HCT116 (cell line): ENCODE data around the gene GJB4. TPM values are rescaled to one million over a fixed set of nuclear protein-coding genes. Genes with fewer than 3 reads are reported as not detected.

Experiments used
- ATAC-seq: fragments of 200-7000 bp; cut with Tn5 transposase; 2 replicates; pipeline ENCODE4 v1.9.1; 2020; ENCODE audit warnings: mild to moderate bottlenecking, moderate library complexity
- BruUV-seq: library from RNA; stranded (reverse); fragments of 400-500 nt; replicated peaks from 2 replicates; lab custom pipeline; 2021; lab: Mats Ljungman, UMichigan
- CTCF ChIA-PET: fragments of 300-600 bp; sonication (Branson Sonifier 250); formaldehyde crosslinking; loops from one replicate; lab custom pipeline; 2021; ENCODE audit warnings: antibody characterized with exemption; lab: Charles Lee
- POLR2A ChIA-PET: fragments of 300-600, 350-600 bp; sonication (Branson Sonifier 250); formaldehyde crosslinking; loops from one replicate; lab custom pipeline; 2021; ENCODE audit warnings: antibody characterized with exemption; lab: Charles Lee
- RAD21 ChIA-PET, 2 experiments: fragments of 300-600 bp; sonication (Branson Sonifier 250); formaldehyde crosslinking; loops; one replicate each; lab custom pipeline; 2023; ENCODE audit warnings: low total read pairs in 2 of 2; ENCODE audit not compliant: uncharacterized antibody in 2 of 2, unreplicated experiment in 2 of 2, low non-redundant PET in 1 of 2; lab: Charles Lee
- DNase-seq: peaks from one replicate; pipeline ENCODE4 v3.0.0-alpha.2; 2010; ENCODE audit warnings: low read depth, low spot score
- H2AFZ ChIP-seq: fragments of 200-600 bp; shearing (Covaris generic), sonication (generic); 2 replicates; pipeline ENCODE4 v1.6.1; 2017; ENCODE audit warnings: low read depth, mixed run types, mixed read lengths, antibody characterized with exemption, low read length; ENCODE audit not compliant: poor library complexity, severe bottlenecking
- H3K27ac ChIP-seq: 2 replicates; pipeline ENCODE4 v1.5.1; 2012; ENCODE audit warnings: low read depth, low read length
- H3K27me3 ChIP-seq: fragments of 200-600 bp; sonication (generic); 2 replicates; pipeline ENCODE4 v1.6.1; 2016; ENCODE audit warnings: mixed run types, low read length, mixed read lengths; ENCODE audit not compliant: insufficient read depth
- H3K36me3 ChIP-seq, 2 experiments: fragments of 200-500 bp in 1 of 2; fragments of 200-600 bp in 1 of 2; sonication (Bioruptor generic) in 1 of 2; sonication (generic) in 1 of 2; 2 replicates each; pipeline versions ENCODE4 v1.5.1 to v1.6.1; 2014 to 2016; ENCODE audit warnings: low read length in 2 of 2, inconsistent platforms in 1 of 2, mixed read lengths in 1 of 2, mixed run types in 1 of 2; ENCODE audit not compliant: insufficient read depth in 2 of 2, control insufficient read depth in 1 of 2
- H3K4me1 ChIP-seq, 2 experiments: fragments of 200-600 bp in 1 of 2; sonication (generic) in 1 of 2; 2 replicates each; pipeline versions ENCODE4 v1.5.1 to v1.6.1; 2012 to 2017; ENCODE audit warnings: low read length in 2 of 2, inconsistent platforms in 1 of 2, mild to moderate bottlenecking in 1 of 2, mixed read lengths in 1 of 2, mixed run types in 1 of 2, moderate library complexity in 1 of 2; ENCODE audit not compliant: insufficient read depth in 2 of 2, control insufficient read depth in 1 of 2
- H3K4me2 ChIP-seq: fragments of 200-600 bp; sonication (generic); 2 replicates; pipeline ENCODE4 v1.6.1; 2017; ENCODE audit warnings: mixed run types, low read length, mixed read lengths
- H3K4me3 ChIP-seq, 2 experiments: fragments of 200-600 bp in 1 of 2; sonication (generic) in 1 of 2; replicated peaks in 1 of 2; 2 replicates each; pipeline ENCODE4 v1.5.1; 2011 to 2016; ENCODE audit warnings: low read length in 2 of 2, control low read depth in 1 of 2, low read depth in 1 of 2, mild to moderate bottlenecking in 1 of 2, mixed read lengths in 1 of 2, mixed run types in 1 of 2
- H3K79me2 ChIP-seq: fragments of 200-600 bp; sonication (generic); 2 replicates; pipeline ENCODE4 v1.6.1; 2017; ENCODE audit warnings: mild to moderate bottlenecking, mixed run types, low read length, moderate library complexity, mixed read lengths; ENCODE audit not compliant: insufficient read depth
- H3K9ac ChIP-seq: fragments of 200-600 bp; sonication (generic); 2 replicates; pipeline ENCODE4 v1.6.1; 2016; ENCODE audit warnings: low read length, mixed read lengths
- H3K9me2 ChIP-seq: fragments of 200-600 bp; sonication (generic), shearing (Covaris generic); 2 replicates; pipeline ENCODE4 v1.6.1; 2017; ENCODE audit warnings: mixed run types, mild to moderate bottlenecking, moderate library complexity; ENCODE audit not compliant: insufficient read depth
- H3K9me3 ChIP-seq, 2 experiments: fragments of 200-500 bp in 1 of 2; fragments of 200-600 bp in 1 of 2; sonication (Bioruptor generic) in 1 of 2; sonication (generic) in 1 of 2; 2 replicates each; pipeline ENCODE4 v1.6.1; 2014 to 2017; ENCODE audit warnings: low read length in 2 of 2, mixed read lengths in 2 of 2, inconsistent platforms in 1 of 2, low read depth in 1 of 2, mild to moderate bottlenecking in 1 of 2, mixed run types in 1 of 2, moderate library complexity in 1 of 2; ENCODE audit not compliant: control insufficient read depth in 1 of 2, insufficient read depth in 1 of 2
- H4K20me1 ChIP-seq: fragments of 200-600 bp; sonication (generic), shearing (Covaris generic); 2 replicates; pipeline ENCODE4 v1.6.1; 2017; ENCODE audit warnings: mixed run types, mild to moderate bottlenecking, moderate library complexity; ENCODE audit not compliant: insufficient read depth
- CBX3 ChIP-seq: IDR thresholded peaks from 2 replicates; pipeline ENCODE4 v1.6.1; 2012; ENCODE audit warnings: low read depth
- CEBPB ChIP-seq: IDR thresholded peaks from 2 replicates; pipeline ENCODE4 v1.6.1; 2012; ENCODE audit warnings: low read depth
- ELF1 ChIP-seq: IDR thresholded peaks from 2 replicates; pipeline ENCODE4 v1.6.1; 2012; ENCODE audit warnings: low read depth, borderline replicate concordance
- EZH2 ChIP-seq: fragments of 200-600 bp; sonication (generic); IDR thresholded peaks from 2 replicates; pipeline ENCODE4 v1.6.1; 2017; ENCODE audit warnings: antibody characterized with exemption, mixed run types
- FOSL1 ChIP-seq: IDR thresholded peaks from 2 replicates; pipeline ENCODE4 v1.6.1; 2012; ENCODE audit warnings: low read depth
- REST ChIP-seq: IDR thresholded peaks from 2 replicates; pipeline ENCODE4 v1.6.1; 2012; ENCODE audit warnings: low read depth
- SIN3A ChIP-seq: IDR thresholded peaks from 2 replicates; pipeline ENCODE4 v1.6.1; 2012; ENCODE audit warnings: low read depth
- SP1 ChIP-seq: IDR thresholded peaks from 2 replicates; pipeline ENCODE4 v1.6.1; 2012; ENCODE audit warnings: low read depth
- TCF7L2 ChIP-seq: IDR thresholded peaks from 2 replicates; pipeline ENCODE4 v1.7.0; 2011; ENCODE audit warnings: borderline replicate concordance, inconsistent platforms; ENCODE audit not compliant: insufficient read depth, insufficient read length; ENCODE audit errors: extremely low read depth
- YY1 ChIP-seq: IDR thresholded peaks from 2 replicates; pipeline ENCODE4 v1.6.1; 2011; ENCODE audit warnings: low read length, low read depth, moderate library complexity, mild to moderate bottlenecking; ENCODE audit not compliant: insufficient replicate concordance; ENCODE audit errors: extremely low read depth
- ZFX ChIP-seq: fragments of 450-650 bp; IDR thresholded peaks from 2 replicates; pipeline ENCODE4 v1.6.1; 2017
- ZNF274 ChIP-seq: fragments of 200-500 bp; sonication (Bioruptor generic); IDR thresholded peaks from 2 replicates; pipeline ENCODE4 v1.6.1; 2014; ENCODE audit warnings: mild to moderate bottlenecking, low read depth, low read length, inconsistent platforms
- intact Hi-C: fragments of 100-400 bp; cut with micrococcal nuclease; formaldehyde crosslinking; loops from 2 replicates; pipeline ENCODE4 v1.10.0; 2022
- total RNA-seq: library from RNA; stranded (reverse); gene quantifications from one replicate; pipeline ENCODE4 v1.2.1, GENCODE V29; 2021; ENCODE audit not compliant: unreplicated experiment
- TF ChIP-seq, protein P1 (sequence below), 3 experiments: fragments of 200-600 bp in 1 of 3; sonication (generic) in 1 of 3; IDR thresholded peaks in 2 of 3; conservative IDR thresholded peaks in 1 of 3; 2 replicates each; pipeline ENCODE4 v1.5.1; 2012 to 2017; ENCODE audit warnings: low read depth in 2 of 3, low read length in 2 of 3, antibody characterized with exemption in 1 of 3, borderline replicate concordance in 1 of 3, control low read depth in 1 of 3, mild to moderate bottlenecking in 1 of 3, mixed read lengths in 1 of 3, mixed run types in 1 of 3, moderate library complexity in 1 of 3; ENCODE audit not compliant: insufficient read depth in 1 of 3
- TF ChIP-seq, protein P2 (sequence below): IDR thresholded peaks from 2 replicates; pipeline ENCODE4 v1.6.1; 2012

Gene GJB4
- total RNA-seq, 1 experiment from 2014 or later, result 2.0 TPM

GRCh38 chr1:34803770-34804169 is 44.2 kb downstream of the GJB4 start:
- H3K27ac ChIP-seq, result no peak overlapping the region
- H3K4me2 ChIP-seq, result no peak overlapping the region
- CTCF ChIA-PET, result interaction anchor here (1.5 kb wide), 1 partner anchor 17 kb away, joined by 3 read pairs; no protein-coding TSS in a partner anchor
- POLR2A ChIA-PET, result no interaction called here
- H3K4me1 ChIP-seq, result peaks cover 0 to 3% of the 10 kb centered on the region in 2 experiments; a peak in 1 of 4 replicates
- H3K9me2 ChIP-seq, result no peaks in the 10 kb centered on the region
- TF ChIP-seq CEBPB (no peak), EZH2 (no peak)
- TF ChIP-seq, protein P1, sequence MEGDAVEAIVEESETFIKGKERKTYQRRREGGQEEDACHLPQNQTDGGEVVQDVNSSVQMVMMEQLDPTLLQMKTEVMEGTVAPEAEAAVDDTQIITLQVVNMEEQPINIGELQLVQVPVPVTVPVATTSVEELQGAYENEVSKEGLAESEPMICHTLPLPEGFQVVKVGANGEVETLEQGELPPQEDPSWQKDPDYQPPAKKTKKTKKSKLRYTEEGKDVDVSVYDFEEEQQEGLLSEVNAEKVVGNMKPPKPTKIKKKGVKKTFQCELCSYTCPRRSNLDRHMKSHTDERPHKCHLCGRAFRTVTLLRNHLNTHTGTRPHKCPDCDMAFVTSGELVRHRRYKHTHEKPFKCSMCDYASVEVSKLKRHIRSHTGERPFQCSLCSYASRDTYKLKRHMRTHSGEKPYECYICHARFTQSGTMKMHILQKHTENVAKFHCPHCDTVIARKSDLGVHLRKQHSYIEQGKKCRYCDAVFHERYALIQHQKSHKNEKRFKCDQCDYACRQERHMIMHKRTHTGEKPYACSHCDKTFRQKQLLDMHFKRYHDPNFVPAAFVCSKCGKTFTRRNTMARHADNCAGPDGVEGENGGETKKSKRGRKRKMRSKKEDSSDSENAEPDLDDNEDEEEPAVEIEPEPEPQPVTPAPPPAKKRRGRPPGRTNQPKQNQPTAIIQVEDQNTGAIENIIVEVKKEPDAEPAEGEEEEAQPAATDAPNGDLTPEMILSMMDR (IDR thresholded peaks at IDR 0.05 in 2 of 3, conservative IDR thresholded peaks at IDR 0.05 in 1 of 3; ENCODE audit: borderline replicate concordance in 1 of 3, insufficient read depth in 1 of 3, low read depth in 2 of 3, low read length in 2 of 3), result no peak
- no peaks in the 10 kb centered on the region for H3K9me3 ChIP-seq
- H3K36me3 ChIP-seq, result no peaks in the 10 kb centered on the region
- intact Hi-C loops, result no loop called here
- no peaks in the 10 kb centered on the region for H3K79me2 ChIP-seq
- H4K20me1 ChIP-seq, result no peaks in the 10 kb centered on the region
- ATAC-seq (no peak), DNase-seq (no peak)
- no TSS peak for BruUV-seq
- RAD21 ChIA-PET, result no interaction called here
- H3K4me3 ChIP-seq, result no peak overlapping the region
- no peaks in the 10 kb centered on the region for H3K27me3 ChIP-seq
- H2AFZ ChIP-seq, result no peak overlapping the region
- H3K9ac ChIP-seq, result no peak overlapping the region

GRCh38 chr1:34806396-34806795 is 46.9 kb downstream of the GJB4 start:
- ATAC-seq (no peak), DNase-seq (no peak)
- H3K9me3 ChIP-seq, result no peaks in the 10 kb centered on the region
- peaks cover 0 to 3% of the 10 kb centered on the region in 2 experiments; a peak in 1 of 4 replicates for H3K4me1 ChIP-seq
- H3K4me2 ChIP-seq, result no peak overlapping the region
- H4K20me1 ChIP-seq, result no peaks in the 10 kb centered on the region
- no TSS peak for BruUV-seq
- no peaks in the 10 kb centered on the region for H3K9me2 ChIP-seq
- intact Hi-C loops, result no loop called here
- ChIA-PET RAD21 (no interaction called here), CTCF (no interaction called here), POLR2A (no interaction called here)
- H3K27me3 ChIP-seq, result no peaks in the 10 kb centered on the region
- H3K27ac ChIP-seq, result no peak overlapping the region
- H3K9ac ChIP-seq, result no peak overlapping the region
- no peaks in the 10 kb centered on the region for H3K79me2 ChIP-seq
- H3K36me3 ChIP-seq, result no peaks in the 10 kb centered on the region
- no peak overlapping the region for H3K4me3 ChIP-seq
- no peak overlapping the region for H2AFZ ChIP-seq
- TF ChIP-seq ZFX (no peak), TCF7L2 (no peak), ZNF274 (no peak), YY1 (no peak), CBX3 (no peak), ELF1 (no peak), SIN3A (no peak), REST (no peak), SP1 (no peak), FOSL1 (no peak), CEBPB (no peak)
- TF ChIP-seq, protein P2, sequence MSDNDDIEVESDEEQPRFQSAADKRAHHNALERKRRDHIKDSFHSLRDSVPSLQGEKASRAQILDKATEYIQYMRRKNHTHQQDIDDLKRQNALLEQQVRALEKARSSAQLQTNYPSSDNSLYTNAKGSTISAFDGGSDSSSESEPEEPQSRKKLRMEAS, result no peak
